Adrenal gland (tissue), 12 donors: ENCODE data around the gene AGAP1. TPM values are rescaled to one million over a fixed set of nuclear protein-coding genes. Genes with fewer than 3 reads are reported as not detected.
"Not testable (repeated sequence)": the region's sequence is repeated elsewhere in the genome, so short reads cannot be mapped to it uniquely, and the experiment has no call there.

Source experiments
- DNase-seq, 7 donors: peaks; one replicate each; pipeline ENCODE4 v3.0.0-alpha.2; 2019 to 2020
- H3K27ac ChIP-seq, 5 donors: fragments of 200-600 bp; sonication (generic) in 4 of 5; 1 replicate in 3 of 5; 2 replicates in 2 of 5; pipeline versions ENCODE4 v1.5.1 to v1.8.0; 2016 to 2020; ENCODE audit warnings: mild to moderate bottlenecking in 1 of 5
- H3K27me3 ChIP-seq: fragments of 200-600 bp; 2 replicates; pipeline ENCODE4 v1.8.0; 2021
- H3K36me3 ChIP-seq, 2 donors: fragments of 200-600 bp; replicated peaks in 1 of 2; 1 replicate in 1 of 2; 2 replicates in 1 of 2; pipeline versions ENCODE4 v1.5.1 to v1.8.0; 2018 to 2022
- H3K4me1 ChIP-seq, 2 donors: fragments of 200-600 bp; replicated peaks in 1 of 2; 1 replicate in 1 of 2; 2 replicates in 1 of 2; pipeline versions ENCODE4 v1.5.1 to v1.8.0; 2018 to 2021
- H3K4me3 ChIP-seq, 4 donors: fragments of 200-600 bp; sonication (generic) in 3 of 4; one replicate each; pipeline ENCODE4 v1.5.1; 2016 to 2018
- H3K9me3 ChIP-seq, 3 donors: fragments of 200-600 bp; sonication (generic) in 1 of 3; replicated peaks in 1 of 3; 1 replicate in 2 of 3; 2 replicates in 1 of 3; pipeline versions ENCODE4 v1.5.1 to v1.8.0; 2016 to 2021
- POLR2A ChIP-seq, 2 donors: fragments of 450-650 bp; IDR thresholded peaks; one replicate each; pipeline ENCODE4 v1.6.1; 2017; ENCODE audit warnings: antibody characterized with exemption in 2 of 2, mild to moderate bottlenecking in 2 of 2, moderate library complexity in 1 of 2
- WGBS, 4 donors: extraction: QIAGEN DNeasy Blood & Tissue Kit in 2 of 4; methylation state at CpG; one replicate each; pipeline versions ENCODE4 v1.1.5 to v1.1.7; 2013 to 2017; 5-methylcytosine and 5-hydroxymethylcytosine counted together
- intact Hi-C, 2 donors: fragments of 100-400 bp; cut with DNase I; formaldehyde crosslinking; loops; one replicate each; pipeline versions ENCODE4 v1.14.1 to v1.15.0; 2022 to 2023
- polyA plus RNA-seq, 3 donors: library from polyadenylated mRNA; stranded (reverse); fragments of 200-250 nt in 2 of 3; fragments of 350-450 nt in 1 of 3; fragmentation: Illumina TruSeq in 1 of 3; extraction: RNeasy Lipid Tissue Mini Kit (QIAGEN cat#74804) in 1 of 3; gene quantifications; one replicate each; pipeline ENCODE4 v1.2.3, GENCODE V29; 2013 to 2014
- total RNA-seq, 9 donors: library from RNA; depleted of rRNA in 4 of 9; stranded (reverse); fragments of >200 nt in 4 of 9; fragments of 120-200 nt in 1 of 9; fragmentation: NEBNext Ultra II Directional in 1 of 9; extraction: Animal tissue kit (Norgen Biotek cat#: 25700) in 1 of 9; gene quantifications; one replicate each; pipeline versions ENCODE4 v1.1.0 to v1.2.4, GENCODE V29; 2013 to 2023
- TF ChIP-seq, protein P1 (sequence below), 6 experiments: fragments of 450-650 bp in 4 of 6; fragments of 200-600 bp in 2 of 6; sonication (generic) in 1 of 6; IDR thresholded peaks; 1 replicate in 5 of 6; 2 replicates in 1 of 6; pipeline versions ENCODE4 v1.5.1 to v1.8.0; 2016 to 2021; ENCODE audit warnings: antibody characterized with exemption in 6 of 6, mild to moderate bottlenecking in 2 of 6, moderate library complexity in 1 of 6
- donor health status: healthy with polysubstance abuse.
- donor health status: Bipolar disorder and iron deficiency.
- donor health status: DM: yes; HTN: yes; CAD: no.
- donor health status: DM: no; HTN: no; CAD: no.
- donor health status: DM: no; HTN: no; CAD: no.
- donor health status: DM: yes; HTN: yes; CAD: no.

AGAP1 gene
- total and polyA plus RNA-seq, 12 donors, result 5.3 to 29.6 (median 17.7) TPM

DNA sequence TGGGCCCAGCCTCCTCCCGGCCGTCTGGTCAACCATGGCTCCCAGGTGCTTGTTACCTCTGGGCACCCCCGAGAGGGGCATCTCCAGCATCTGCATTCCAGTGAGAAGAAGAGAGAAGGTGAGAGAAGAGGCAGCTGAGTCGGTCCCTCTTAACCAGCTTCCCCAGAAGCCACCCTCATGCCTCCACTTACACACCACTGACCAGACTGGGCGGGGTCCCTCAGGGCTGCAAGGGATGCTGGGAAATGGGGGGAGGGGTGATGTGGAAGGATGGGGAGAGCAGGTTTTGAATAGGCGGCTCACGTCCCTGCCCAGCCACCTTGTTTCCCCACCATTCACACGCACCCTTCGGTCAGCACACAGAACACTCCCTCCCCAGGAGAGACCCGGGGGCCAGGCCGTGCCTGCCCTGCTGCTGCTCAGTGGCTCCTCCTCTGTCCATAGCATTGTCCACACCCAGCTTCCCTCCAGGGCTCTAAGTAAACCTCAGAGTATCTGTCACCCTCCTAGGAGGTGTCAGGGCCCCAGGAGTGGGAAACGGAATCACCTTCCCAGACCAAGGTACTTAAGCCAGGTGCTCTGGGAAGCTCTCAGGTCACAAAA lies 639.7 kb downstream of the AGAP1 start:
- intact Hi-C loops, result no loop called here
- DNase-seq, result no peak
- no peak for TF ChIP-seq POLR2A (IDR thresholded peaks at IDR 0.05)
- TF ChIP-seq, protein P1, sequence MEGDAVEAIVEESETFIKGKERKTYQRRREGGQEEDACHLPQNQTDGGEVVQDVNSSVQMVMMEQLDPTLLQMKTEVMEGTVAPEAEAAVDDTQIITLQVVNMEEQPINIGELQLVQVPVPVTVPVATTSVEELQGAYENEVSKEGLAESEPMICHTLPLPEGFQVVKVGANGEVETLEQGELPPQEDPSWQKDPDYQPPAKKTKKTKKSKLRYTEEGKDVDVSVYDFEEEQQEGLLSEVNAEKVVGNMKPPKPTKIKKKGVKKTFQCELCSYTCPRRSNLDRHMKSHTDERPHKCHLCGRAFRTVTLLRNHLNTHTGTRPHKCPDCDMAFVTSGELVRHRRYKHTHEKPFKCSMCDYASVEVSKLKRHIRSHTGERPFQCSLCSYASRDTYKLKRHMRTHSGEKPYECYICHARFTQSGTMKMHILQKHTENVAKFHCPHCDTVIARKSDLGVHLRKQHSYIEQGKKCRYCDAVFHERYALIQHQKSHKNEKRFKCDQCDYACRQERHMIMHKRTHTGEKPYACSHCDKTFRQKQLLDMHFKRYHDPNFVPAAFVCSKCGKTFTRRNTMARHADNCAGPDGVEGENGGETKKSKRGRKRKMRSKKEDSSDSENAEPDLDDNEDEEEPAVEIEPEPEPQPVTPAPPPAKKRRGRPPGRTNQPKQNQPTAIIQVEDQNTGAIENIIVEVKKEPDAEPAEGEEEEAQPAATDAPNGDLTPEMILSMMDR (IDR thresholded peaks at IDR 0.05), result no peak
- Histone ChIP-seq H3K36me3 (no peaks in the 10 kb centered on the region), H3K4me3 (no peak overlapping the region), H3K27ac (no peak overlapping the region), H3K27me3 (no peaks in the 10 kb centered on the region), H3K9me3 (no peaks in the 10 kb centered on the region), H3K4me1 (no peaks in the 10 kb centered on the region)
- WGBS, 4 donors, result 91 to 95% (median 93%) methylated on average over 11 to 12 of the region's 12 CpGs

DNA sequence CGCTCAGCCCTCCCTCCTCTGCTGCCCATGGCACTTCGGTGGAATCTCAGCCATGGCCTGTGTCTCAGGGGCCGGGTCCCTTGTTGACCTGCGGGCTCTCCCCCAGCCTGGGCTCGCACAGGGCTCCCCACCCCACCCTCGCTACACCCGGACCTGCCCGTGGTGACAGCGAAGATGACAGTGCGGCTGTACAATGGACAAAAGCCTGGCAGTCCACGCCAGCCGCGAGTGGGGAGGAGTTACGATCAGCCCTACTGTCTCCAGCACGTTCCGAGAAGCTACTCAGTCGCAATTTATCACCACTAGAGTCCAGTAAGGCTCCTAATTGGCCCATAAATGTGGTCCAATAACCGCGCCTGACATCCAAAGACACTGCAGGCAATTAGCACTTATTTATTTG lies 642.7 kb downstream of the AGAP1 start:
- Histone ChIP-seq H3K36me3 (no peaks in the 10 kb centered on the region), H3K9me3 (no peaks in the 10 kb centered on the region), H3K27ac (no peak overlapping the region), H3K4me1 (no peaks in the 10 kb centered on the region), H3K27me3 (no peaks in the 10 kb centered on the region), H3K4me3 (no peak overlapping the region)
- TF ChIP-seq, protein P1 (IDR thresholded peaks at IDR 0.05), result no peak
- no peak for DNase-seq
- intact Hi-C loops, result no loop called here
- WGBS, 4 donors, result 74 to 91% (median 83%) methylated on average over 8 to 19 of the region's 19 CpGs

DNA sequence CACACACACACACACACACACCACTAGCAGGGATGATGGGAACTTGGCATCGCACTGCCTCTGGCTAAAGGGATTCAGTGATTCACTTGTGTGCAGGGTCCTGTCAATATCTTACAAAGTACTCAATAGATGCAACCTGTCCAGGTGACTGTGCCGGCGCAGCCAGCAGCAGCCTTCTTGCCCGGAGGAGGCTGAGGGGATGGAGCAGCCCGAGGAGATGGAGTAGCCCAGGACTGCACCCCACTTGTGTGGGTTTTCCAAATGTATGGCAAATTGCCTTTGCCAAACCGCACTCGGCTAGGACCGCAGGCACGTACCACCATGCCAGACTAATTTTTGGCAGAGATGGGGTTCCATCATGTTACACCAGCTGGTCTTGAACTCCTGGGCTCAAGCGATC lies 643.2 kb downstream of the AGAP1 start:
- intact Hi-C loops, result no loop called here
- 93 to 98% (median 96%) methylated on average over 6 to 10 of the region's 10 CpGs for WGBS, 4 donors
- no peaks in the 10 kb centered on the region for H3K36me3 ChIP-seq
- TF ChIP-seq, protein P1 (IDR thresholded peaks at IDR 0.05), result no peak
- no peak for TF ChIP-seq POLR2A (IDR thresholded peaks at IDR 0.05)
- H3K4me3 ChIP-seq, result no peak overlapping the region
- no peaks in the 10 kb centered on the region for H3K4me1 ChIP-seq
- no peak for DNase-seq
- no peak overlapping the region for H3K27ac ChIP-seq
- no peaks in the 10 kb centered on the region for H3K27me3 ChIP-seq
- H3K9me3 ChIP-seq, result no peaks in the 10 kb centered on the region

DNA sequence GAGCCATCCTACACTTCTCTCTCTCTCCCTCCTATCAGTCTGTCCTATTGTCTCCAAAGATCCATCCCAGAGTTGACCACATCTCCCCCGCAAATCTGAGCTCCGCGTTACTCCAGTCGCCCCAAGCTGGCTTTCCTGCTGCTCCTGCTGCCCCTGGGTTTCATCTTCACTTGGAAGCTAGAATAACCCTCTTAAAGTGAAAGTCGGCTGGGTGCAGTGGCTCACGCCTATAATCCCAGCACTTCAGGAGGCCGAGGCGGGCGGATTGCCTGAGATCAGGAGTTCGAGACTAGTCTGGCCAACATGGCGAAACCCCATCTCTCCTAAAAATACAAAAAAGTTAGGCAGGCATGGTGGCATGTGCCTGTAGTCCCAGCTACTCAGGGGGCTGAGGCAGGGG lies 647.8 kb downstream of the AGAP1 start:
- H3K4me3 ChIP-seq, H3K27ac ChIP-seq, H3K36me3 ChIP-seq, H3K9me3 ChIP-seq, H3K4me1 ChIP-seq, DNase-seq, intact Hi-C loops: not testable (repeated sequence)
- WGBS, 4 donors, result 86 to 90% (median 88%) methylated on average over 11 of the region's 11 CpGs
- peaks cover 15% of the 10 kb centered on the region for H3K27me3 ChIP-seq

DNA sequence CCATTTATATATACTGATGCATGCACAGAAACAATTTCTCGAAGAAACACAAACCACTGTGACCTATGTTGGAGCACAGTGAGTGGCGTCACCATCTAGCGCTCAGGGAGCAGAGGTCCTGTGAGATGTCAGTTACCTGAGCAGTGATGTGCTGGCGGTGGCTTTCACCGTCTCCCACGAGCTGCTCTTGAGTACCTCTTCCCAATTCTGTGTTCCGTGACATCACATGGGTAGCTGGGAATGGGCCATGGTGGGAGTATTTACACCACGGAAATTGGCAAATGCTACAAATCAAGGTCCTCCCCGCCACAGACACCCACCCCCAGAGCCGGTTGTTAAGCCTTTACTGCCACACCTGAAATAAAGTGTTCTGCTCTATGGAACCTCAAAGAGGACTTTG lies 650.0 kb downstream of the AGAP1 start:
- TF ChIP-seq POLR2A (IDR thresholded peaks at IDR 0.05), result no peak
- TF ChIP-seq, protein P1 (IDR thresholded peaks at IDR 0.05), result no peak
- H3K27me3 ChIP-seq, result peaks cover 15% of the 10 kb centered on the region
- H3K4me1 ChIP-seq, result no peaks in the 10 kb centered on the region
- H3K27ac ChIP-seq, result no peak overlapping the region
- WGBS, 4 donors, result 92 to 99% (median 93%) methylated on average over 10 of the region's 10 CpGs
- no peaks in the 10 kb centered on the region for H3K9me3 ChIP-seq
- H3K36me3 ChIP-seq, result no peaks in the 10 kb centered on the region
- DNase-seq, result no peak
- H3K4me3 ChIP-seq, result no peak overlapping the region
- intact Hi-C loops, result no loop called here
